IMR-90 (cell line): ENCODE measurements around the gene SEC16B. TPM values are rescaled to one million over a fixed set of nuclear protein-coding genes. Genes with fewer than 3 reads are reported as not detected.

Source experiments
- ATAC-seq: fragments of 200-7000 bp; cut with Tn5 transposase; 2 replicates; pipeline ENCODE4 v1.9.1; 2020; ENCODE audit warnings: low read depth, mild to moderate bottlenecking, moderate library complexity
- BruUV-seq: library from RNA; stranded (reverse); fragments of 400-500 nt; replicated peaks from 2 replicates; lab custom pipeline; 2021; lab: Mats Ljungman, UMichigan
- CTCF ChIA-PET: fragments of 300-600 bp; formaldehyde crosslinking; extraction: SDS; loops from one replicate; lab custom pipeline; 2021; ENCODE audit warnings: antibody characterized with exemption; lab: Yijun Ruan, JAX
- POLR2A ChIA-PET: fragments of 300-600 bp; sonication (Branson Sonifier 250); formaldehyde crosslinking; loops from one replicate; lab custom pipeline; 2022; ENCODE audit warnings: antibody characterized with exemption; ENCODE audit not compliant: unreplicated experiment; lab: Charles Lee
- DNase-seq: peaks from one replicate; pipeline ENCODE4 v3.0.0; 2013
- H2AFZ ChIP-seq: replicated peaks from 2 replicates; pipeline ENCODE3; 2013; ENCODE audit warnings: low read length, mild to moderate bottlenecking; ENCODE audit not compliant: poor library complexity
- H2AK5ac ChIP-seq: 2 replicates; pipeline ENCODE4 v1.6.1; 2013; ENCODE audit warnings: low read depth, low read length, inconsistent platforms
- H2AK9ac ChIP-seq: replicated peaks from 2 replicates; pipeline ENCODE3; 2013; ENCODE audit warnings: mild to moderate bottlenecking, low read depth, low read length, moderate library complexity; ENCODE audit not compliant: poor library complexity
- H2BK120ac ChIP-seq: 2 replicates; pipeline ENCODE4 v1.6.1; 2013; ENCODE audit warnings: low read depth, low read length, inconsistent platforms
- H2BK15ac ChIP-seq: 3 replicates; pipeline ENCODE4 v1.6.1; 2013; ENCODE audit warnings: low read depth, low read length, inconsistent platforms
- H2BK20ac ChIP-seq: 2 replicates; pipeline ENCODE4 v1.6.1; 2013; ENCODE audit warnings: low read depth, mild to moderate bottlenecking, inconsistent platforms, low read length, moderate library complexity
- H2BK5ac ChIP-seq: 2 replicates; pipeline ENCODE4 v1.6.1; 2013; ENCODE audit warnings: mild to moderate bottlenecking, low read depth, low read length, inconsistent platforms; ENCODE audit not compliant: poor library complexity, severe bottlenecking
- H3K14ac ChIP-seq: replicated peaks from 2 replicates; pipeline ENCODE4 v1.6.1; 2013; ENCODE audit warnings: low read depth, low read length, inconsistent platforms
- H3K18ac ChIP-seq: 2 replicates; pipeline ENCODE4 v1.6.1; 2013; ENCODE audit warnings: low read depth, low read length, control low read depth
- H3K23ac ChIP-seq: 2 replicates; pipeline ENCODE4 v1.6.1; 2013; ENCODE audit warnings: low read depth, low read length, inconsistent platforms
- H3K27ac ChIP-seq: 2 replicates; pipeline ENCODE4 v1.5.1; 2013; ENCODE audit warnings: mild to moderate bottlenecking, control low read depth, low read length; ENCODE audit not compliant: insufficient read depth
- H3K27me3 ChIP-seq: 2 replicates; pipeline ENCODE4 v1.6.1; 2013; ENCODE audit warnings: low read length; ENCODE audit not compliant: control insufficient read depth, insufficient read depth
- H3K36me3 ChIP-seq: 2 replicates; pipeline ENCODE4 v1.6.1; 2013; ENCODE audit warnings: low read length, mixed read lengths; ENCODE audit not compliant: control insufficient read depth, insufficient read depth
- H3K4ac ChIP-seq: 2 replicates; pipeline ENCODE4 v1.6.1; 2013; ENCODE audit warnings: low read depth, low read length, inconsistent platforms
- H3K4me1 ChIP-seq: 2 replicates; pipeline ENCODE4 v1.6.1; 2013; ENCODE audit warnings: low read length, mixed read lengths; ENCODE audit not compliant: control insufficient read depth, insufficient read depth
- H3K4me2 ChIP-seq: 2 replicates; pipeline ENCODE4 v1.6.1; 2013; ENCODE audit warnings: low read depth, mild to moderate bottlenecking, control low read depth, low read length, moderate library complexity
- H3K4me3 ChIP-seq: 2 replicates; pipeline ENCODE4 v1.5.1; 2013; ENCODE audit warnings: low read depth, mild to moderate bottlenecking, control low read depth, low read length, moderate library complexity; ENCODE audit not compliant: insufficient read depth
- H3K56ac ChIP-seq: 2 replicates; pipeline ENCODE4 v1.6.1; 2013; ENCODE audit warnings: low read length, inconsistent platforms; ENCODE audit not compliant: insufficient read depth; ENCODE audit errors: extremely low read depth
- H3K79me1 ChIP-seq, 2 experiments: 2 replicates each; pipeline ENCODE4 v1.6.1; 2013; ENCODE audit warnings: low read length in 2 of 2, inconsistent platforms in 1 of 2, low read depth in 1 of 2
- H3K9ac ChIP-seq: 2 replicates; pipeline ENCODE4 v1.6.1; 2013; ENCODE audit warnings: low read depth, low read length, control low read depth
- H3K9me1 ChIP-seq: 2 replicates; pipeline ENCODE4 v1.6.1; 2013; ENCODE audit warnings: low read length, inconsistent platforms; ENCODE audit not compliant: insufficient read depth
- H3K9me3 ChIP-seq: 2 replicates; pipeline ENCODE4 v1.6.1; 2013; ENCODE audit warnings: low read length; ENCODE audit not compliant: control insufficient read depth, insufficient read depth
- H4K20me1 ChIP-seq: 2 replicates; pipeline ENCODE4 v1.6.1; 2013; ENCODE audit warnings: low read length, inconsistent platforms; ENCODE audit not compliant: insufficient read depth
- H4K5ac ChIP-seq: 2 replicates; pipeline ENCODE4 v1.6.1; 2013; ENCODE audit warnings: mild to moderate bottlenecking, low read depth, low read length, control low read depth
- H4K8ac ChIP-seq, 2 experiments: 2 replicates each; pipeline ENCODE4 v1.6.1; 2013; ENCODE audit warnings: low read depth in 2 of 2, low read length in 2 of 2, control low read depth in 1 of 2, inconsistent platforms in 1 of 2
- H4K91ac ChIP-seq: 2 replicates; pipeline ENCODE4 v1.6.1; 2013; ENCODE audit warnings: low read depth, low read length, inconsistent platforms; ENCODE audit not compliant: insufficient read depth
- CEBPB ChIP-seq: IDR thresholded peaks from 2 replicates; pipeline ENCODE4 v1.6.1; 2012; ENCODE audit warnings: low read depth, low read length, improper control_type of control experiment
- FOS ChIP-seq: fragments of 150-350 bp; IDR thresholded peaks from 2 replicates; pipeline ENCODE4 v1.6.1; 2016; ENCODE audit warnings: low read depth, low read length
- MAFK ChIP-seq: IDR thresholded peaks from 2 replicates; pipeline ENCODE4 v1.6.1; 2012; ENCODE audit warnings: low read depth, low read length, improper control_type of control experiment
- MXI1 ChIP-seq: IDR thresholded peaks from 2 replicates; pipeline ENCODE4 v1.6.1; 2012; ENCODE audit warnings: low read depth, mild to moderate bottlenecking, low read length, moderate library complexity, borderline replicate concordance
- NFE2L2 ChIP-seq: fragments of 150-350 bp; IDR thresholded peaks from 2 replicates; pipeline ENCODE4 v1.6.1; 2016; ENCODE audit warnings: low read depth, mild to moderate bottlenecking, low read length
- RFX5 ChIP-seq: IDR thresholded peaks from 2 replicates; pipeline ENCODE4 v1.8.0; 2012; ENCODE audit warnings: low read depth, mild to moderate bottlenecking, low read length, moderate library complexity
- SMC3 ChIP-seq: fragments of 150-350 bp; IDR thresholded peaks from 2 replicates; pipeline ENCODE4 v1.6.1; 2016; ENCODE audit warnings: low read depth, mild to moderate bottlenecking, antibody characterized with exemption, low read length, moderate library complexity
- WGBS, 2 experiments: methylation state at CpG; one replicate each; pipeline versions ENCODE4 v1.1.5 to v1.1.7; 2013; ENCODE audit warnings: missing lambda C conversion rate in 2 of 2; ENCODE audit not compliant: insufficient read length in 1 of 2; ENCODE audit errors: extremely low coverage in 2 of 2; 5-methylcytosine and 5-hydroxymethylcytosine counted together
- dilution Hi-C: fragments of 300-500 bp; cut with HindIII; formaldehyde crosslinking; loops from one replicate; pipeline ENCODE4 v1.14.3; 2018; ENCODE audit warnings: low sequenced_read_pairs; ENCODE audit not compliant: unreplicated experiment
- in situ Hi-C: fragments of 300-500 bp; cut with MboI; formaldehyde crosslinking; loops from 3 replicates; pipeline ENCODE4 v1.14.3; 2019; ENCODE audit warnings: low sequenced_read_pairs, inconsistent platforms, mixed read lengths
- intact Hi-C: fragments of 100-400 bp; cut with micrococcal nuclease; formaldehyde crosslinking; loops from 2 replicates; pipeline ENCODE4 v1.10.0; 2022
- polyA plus RNA-seq, 3 experiments: library from polyadenylated mRNA; depleted of rRNA; stranded (reverse); fragments of >200 nt; gene quantifications; 2 replicates each; pipeline ENCODE4 v1.2.3, GENCODE V29; 2012; ENCODE audit warnings: low replicate concordance in 1 of 3
- total RNA-seq: library from RNA; depleted of rRNA; stranded (reverse); fragments of >200 nt; gene quantifications from 2 replicates; pipeline ENCODE4 v1.2.3, GENCODE V29; 2012

The SEC16B gene
- total and polyA plus RNA-seq, 2 of the 4 experiments (the other 2 are of a cell fraction), result 4.3 TPM

- Histone ChIP-seq H3K4me3 (no peak overlapping the region), H3K23ac (no peak overlapping the region), H3K9me1 (no peaks in the 10 kb centered on the region), H2BK5ac (no peak overlapping the region), H2BK20ac (no peak overlapping the region), H3K79me1 (no peaks in the 10 kb centered on the region), H3K9me3 (no peaks in the 10 kb centered on the region), H3K9ac (no peak overlapping the region), H2AFZ (no peak overlapping the region), H3K27me3 (no peaks in the 10 kb centered on the region), H4K8ac (no peak overlapping the region), H3K18ac (no peak overlapping the region), H3K4me1 (peaks cover 2% of the 10 kb centered on the region; the same call in 1 of the 2 replicates), H3K4ac (no peak overlapping the region), H2BK15ac (no peak overlapping the region), H3K4me2 (peak overlapping the region; percentile 27; the same call in 1 of the 2 replicates), H2BK120ac (no peak overlapping the region), H4K91ac (no peak overlapping the region), H3K36me3 (no peaks in the 10 kb centered on the region), H4K5ac (no peak overlapping the region), H2AK5ac (no peak overlapping the region), H3K27ac (no peak overlapping the region), H4K20me1 (no peaks in the 10 kb centered on the region), H3K14ac (no peak overlapping the region), H2AK9ac (no peak overlapping the region), H3K56ac (no peak overlapping the region)
- ChIA-PET POLR2A (interaction anchor here (0.5 kb wide), 1 partner anchor 42 kb away, joined by 4 read pairs; no protein-coding TSS in a partner anchor), CTCF (interaction anchor here (0.6 to 1.0 kb wide), 3 partner anchors 14 to 169 kb away, joined by 3 to 6 read pairs (median 3); no protein-coding TSS in a partner anchor)
- TF ChIP-seq SMC3, result no peak
- no peak for TF ChIP-seq MXI1
- no peak for TF ChIP-seq RFX5
- no peak for TF ChIP-seq NFE2L2
- TF ChIP-seq FOS, result peak; percentile 46; the same call in 1 of the 2 replicates
- no peak for TF ChIP-seq CEBPB
- TF ChIP-seq MAFK, result no peak
- BruUV-seq, result no TSS peak
- no peak; the same call in 1 of the 2 replicates for ATAC-seq
- dilution Hi-C loops (no loop called here), intact Hi-C loops (loop anchor here (1.0 kb wide), 1 partner anchor 10 kb away; no protein-coding TSS in a partner anchor), in situ Hi-C loops (no loop called here)
- no CpG with 5 or more reads among the region's 3 CpGs for WGBS, 2 experiments
- DNase-seq, result peak; percentile 84
These were observed 41.6 kb upstream of the SEC16B start for GRCh38 chr1:178011465-178011828.
